ENCODE data around the gene CAPNS2. TPM values are rescaled to one million over a fixed set of nuclear protein-coding genes. Genes with fewer than 3 reads are reported as not detected.

CAPNS2 gene
- total RNA-seq (ENCODE audit: low replicate concordance): 4.7 and 24.6 TPM in 2 replicates
- long read RNA-seq, transcript CAPNS2-201 (1 exons, 1,016 nt): major isoform, 79 of 79 reads
- long read RNA-seq, partial matches to known transcripts: 0 of 79 reads
- long read RNA-seq, other reads (novel, unspliced or antisense): 0 of 79 reads

DNA sequence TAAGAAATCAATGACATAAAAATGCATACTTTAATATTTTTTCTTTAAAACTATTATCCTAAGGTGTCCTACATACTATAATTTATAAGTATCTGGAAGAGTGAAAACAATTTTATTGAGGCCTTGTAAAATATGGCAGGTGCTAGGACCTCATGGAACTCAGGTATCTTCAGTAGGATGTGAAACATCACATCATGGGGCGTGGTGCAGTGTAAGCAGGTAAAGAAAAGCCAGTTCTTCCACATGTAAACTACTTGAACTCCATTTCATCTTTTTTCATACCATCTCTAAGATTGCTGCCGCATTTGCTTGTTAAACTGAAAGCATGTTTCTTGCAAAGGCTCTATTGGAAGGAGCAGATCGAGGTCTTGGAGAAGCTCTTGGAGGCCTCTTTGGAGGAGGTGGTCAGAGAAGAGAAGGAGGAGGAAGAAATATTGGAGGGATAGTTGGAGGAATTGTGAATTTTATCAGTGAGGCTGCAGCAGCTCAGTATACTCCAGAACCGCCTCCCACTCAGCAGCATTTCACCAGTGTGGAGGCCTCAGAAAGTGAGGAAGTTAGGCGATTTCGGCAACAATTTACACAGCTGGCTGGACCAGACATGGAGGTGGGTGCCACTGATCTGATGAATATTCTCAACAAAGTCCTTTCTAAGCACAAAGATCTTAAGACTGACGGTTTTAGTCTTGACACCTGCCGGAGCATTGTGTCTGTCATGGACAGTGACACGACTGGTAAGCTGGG, at the start of gene CAPNS2:
Gene CAPNS2 (plus strand): TSS at position 253 of the 744 bp plus-strand sequence. CDS start 73 bp downstream, at position 326.
- Mint-ChIP-seq H3K27me3 (no peaks in the 10 kb centered on the region), H3K4me1 (ENCODE audit: unreplicated experiment) (peaks cover 21% of the 10 kb centered on the region), H3K4me3 (peak within 1 kb of the TSS; percentile 91), H3K27ac (peak within 1 kb of the TSS; percentile 96), H3K36me3 (peaks cover 8% of the 10 kb centered on the region), H3K9me3 (peaks cover 4% of the 10 kb centered on the region)
- TF ChIP-seq, protein P1, sequence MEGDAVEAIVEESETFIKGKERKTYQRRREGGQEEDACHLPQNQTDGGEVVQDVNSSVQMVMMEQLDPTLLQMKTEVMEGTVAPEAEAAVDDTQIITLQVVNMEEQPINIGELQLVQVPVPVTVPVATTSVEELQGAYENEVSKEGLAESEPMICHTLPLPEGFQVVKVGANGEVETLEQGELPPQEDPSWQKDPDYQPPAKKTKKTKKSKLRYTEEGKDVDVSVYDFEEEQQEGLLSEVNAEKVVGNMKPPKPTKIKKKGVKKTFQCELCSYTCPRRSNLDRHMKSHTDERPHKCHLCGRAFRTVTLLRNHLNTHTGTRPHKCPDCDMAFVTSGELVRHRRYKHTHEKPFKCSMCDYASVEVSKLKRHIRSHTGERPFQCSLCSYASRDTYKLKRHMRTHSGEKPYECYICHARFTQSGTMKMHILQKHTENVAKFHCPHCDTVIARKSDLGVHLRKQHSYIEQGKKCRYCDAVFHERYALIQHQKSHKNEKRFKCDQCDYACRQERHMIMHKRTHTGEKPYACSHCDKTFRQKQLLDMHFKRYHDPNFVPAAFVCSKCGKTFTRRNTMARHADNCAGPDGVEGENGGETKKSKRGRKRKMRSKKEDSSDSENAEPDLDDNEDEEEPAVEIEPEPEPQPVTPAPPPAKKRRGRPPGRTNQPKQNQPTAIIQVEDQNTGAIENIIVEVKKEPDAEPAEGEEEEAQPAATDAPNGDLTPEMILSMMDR (conservative IDR thresholded peaks at IDR 0.05): no peak
- DNase-seq (ENCODE audit: extremely low spot score, unreplicated experiment): no peak

DNA sequence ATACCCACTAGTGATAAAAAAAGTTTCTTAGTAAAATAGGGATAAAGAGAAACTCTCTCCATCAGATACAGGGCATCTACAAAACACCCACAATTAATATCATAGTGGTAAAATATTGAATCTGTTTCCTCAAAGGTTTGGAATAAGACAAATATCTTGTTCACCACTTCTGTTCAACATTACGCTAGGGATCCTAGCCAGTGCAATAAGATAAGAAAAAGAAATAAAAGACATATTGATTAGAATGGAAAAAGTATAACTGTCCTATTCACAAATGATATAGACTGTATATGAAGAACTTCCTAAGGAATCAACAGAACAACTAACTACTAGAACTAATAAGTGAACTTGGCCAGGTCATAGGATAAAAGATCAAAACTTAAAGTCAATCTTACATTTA, 44.7 kb upstream of the CAPNS2 start:
- Mint-ChIP-seq H3K4me3 (no peak overlapping the region), H3K4me1 (ENCODE audit: unreplicated experiment) (no peaks in the 10 kb centered on the region), H3K36me3 (peaks cover 6% of the 10 kb centered on the region), H3K27me3 (no peaks in the 10 kb centered on the region), H3K27ac (no peak overlapping the region), H3K9me3 (peaks cover 6% of the 10 kb centered on the region)
- no peak for DNase-seq (ENCODE audit: extremely low spot score, unreplicated experiment)
- TF ChIP-seq, protein P1 (conservative IDR thresholded peaks at IDR 0.05): no peak

DNA sequence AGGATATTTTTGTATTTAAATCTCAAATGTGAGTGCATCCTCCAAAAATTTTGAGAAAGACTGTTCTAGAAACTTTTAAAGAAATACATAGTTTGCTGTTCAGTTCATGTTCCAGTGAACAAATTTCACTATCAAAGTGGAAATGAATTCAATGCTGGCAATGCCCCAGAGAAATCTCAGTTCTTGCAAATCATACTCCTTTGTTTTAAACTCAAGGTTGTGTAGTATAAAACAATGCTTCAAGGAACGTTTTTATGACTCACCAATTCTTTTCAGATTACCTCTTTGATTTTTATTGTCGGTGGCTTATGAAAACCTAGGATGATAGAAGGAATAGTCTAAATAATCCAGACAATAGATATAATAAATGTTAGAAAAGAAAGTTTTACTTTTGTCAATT, 40.0 kb upstream of the CAPNS2 start:
- Mint-ChIP-seq H3K36me3 (peaks cover 11% of the 10 kb centered on the region), H3K9me3 (peaks cover 5% of the 10 kb centered on the region), H3K4me3 (no peak overlapping the region), H3K27ac (no peak overlapping the region), H3K4me1 (ENCODE audit: unreplicated experiment) (no peaks in the 10 kb centered on the region), H3K27me3 (no peaks in the 10 kb centered on the region)
- no peak for DNase-seq (ENCODE audit: extremely low spot score, unreplicated experiment)
- TF ChIP-seq, protein P1 (conservative IDR thresholded peaks at IDR 0.05): no peak

DNA sequence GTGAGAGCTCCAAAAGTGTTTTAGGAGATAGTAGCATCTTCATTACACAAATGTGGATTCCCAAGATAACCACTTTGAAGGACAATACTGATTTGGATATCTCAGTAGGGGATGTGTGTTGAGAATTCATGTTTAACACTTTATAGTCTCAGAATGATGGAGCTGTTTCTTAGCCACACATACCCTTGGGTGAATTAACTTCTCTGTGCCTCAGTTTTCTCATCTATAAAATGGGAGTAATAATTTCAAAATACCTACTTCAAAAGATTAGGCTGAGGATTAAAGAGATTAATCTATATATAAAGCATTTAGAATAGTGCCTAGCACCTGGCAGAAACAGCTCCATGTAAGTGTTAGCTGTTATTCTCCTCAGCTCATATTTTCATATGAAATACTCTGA, 38.6 kb upstream of the CAPNS2 start:
- DNase-seq (ENCODE audit: extremely low spot score, unreplicated experiment): no peak
- Mint-ChIP-seq H3K4me3 (no peak overlapping the region), H3K36me3 (peaks cover 5% of the 10 kb centered on the region), H3K9me3 (peaks cover 5% of the 10 kb centered on the region), H3K27me3 (no peaks in the 10 kb centered on the region), H3K4me1 (ENCODE audit: unreplicated experiment) (no peaks in the 10 kb centered on the region), H3K27ac (no peak overlapping the region)
- TF ChIP-seq, protein P1 (conservative IDR thresholded peaks at IDR 0.05): no peak

DNA sequence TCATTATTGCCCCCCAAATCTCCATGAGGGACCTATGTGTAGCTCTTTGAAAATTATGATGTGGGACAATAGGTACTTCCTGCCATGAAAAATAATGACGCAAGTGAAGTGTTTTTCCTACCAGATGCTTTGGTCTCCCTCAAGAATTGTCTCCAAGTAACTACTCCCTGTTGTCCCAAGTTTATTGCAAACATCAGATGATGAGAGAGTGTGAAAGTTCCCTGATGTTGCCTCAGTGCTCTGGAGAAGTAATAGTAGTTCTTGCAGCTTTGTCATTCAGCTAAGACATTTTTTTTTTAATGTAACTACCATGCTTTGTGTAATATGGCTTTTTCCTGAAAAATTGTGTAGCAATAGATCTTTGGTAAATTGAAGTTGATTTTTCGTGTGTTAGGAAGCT, 37.5 kb upstream of the CAPNS2 start:
- Mint-ChIP-seq H3K36me3 (peaks cover 5% of the 10 kb centered on the region), H3K27ac (no peak overlapping the region), H3K9me3 (peaks cover 5% of the 10 kb centered on the region), H3K4me3 (no peak overlapping the region), H3K4me1 (ENCODE audit: unreplicated experiment) (no peaks in the 10 kb centered on the region), H3K27me3 (no peaks in the 10 kb centered on the region)
- TF ChIP-seq, protein P1 (conservative IDR thresholded peaks at IDR 0.05): no peak
- no peak for DNase-seq (ENCODE audit: extremely low spot score, unreplicated experiment)

All from type B pancreatic cell (in vitro differentiated cells).